MM.1S (cell line): ENCODE measurements around the gene THAP2.

Source experiments
- EZH2 ChIP-seq: fragments of 300-600 bp; sonication (generic); optimal IDR thresholded peaks from 2 replicates; pipeline ENCODE3; 2017; ENCODE audit warnings: low read depth, mild to moderate bottlenecking, antibody characterized with exemption, low read length, mixed read lengths
- EZH2phosphoT487 ChIP-seq: fragments of 300-600 bp; sonication (generic); IDR thresholded peaks from 2 replicates; pipeline ENCODE4 v1.6.1; 2018; ENCODE audit warnings: antibody characterized with exemption, low read length
- TF ChIP-seq, protein P1 (sequence below): fragments of 300-600 bp; sonication (generic); IDR thresholded peaks from 2 replicates; pipeline ENCODE4 v1.5.1; 2016; ENCODE audit warnings: antibody characterized with exemption, low read length, mixed read lengths

DNA sequence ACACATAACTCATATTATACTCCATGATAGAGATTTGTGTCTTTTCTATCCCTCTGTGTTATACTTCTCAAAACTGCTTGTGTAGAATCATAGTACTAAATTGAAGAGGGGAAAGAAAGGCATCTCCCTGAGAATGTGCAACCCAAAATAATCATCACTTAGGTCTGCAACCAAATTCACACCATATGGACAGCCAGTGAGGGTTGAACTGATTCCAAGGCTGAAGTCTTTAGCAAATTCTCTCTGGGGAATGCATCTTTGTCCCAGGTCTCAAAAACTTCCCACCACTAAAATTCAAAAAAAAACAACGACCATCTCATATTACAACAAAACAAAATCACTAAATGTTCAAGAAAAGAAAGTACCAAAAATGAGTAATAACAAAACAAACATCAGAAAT, 11.4 kb upstream of the THAP2 start:
- TF ChIP-seq, protein P1, sequence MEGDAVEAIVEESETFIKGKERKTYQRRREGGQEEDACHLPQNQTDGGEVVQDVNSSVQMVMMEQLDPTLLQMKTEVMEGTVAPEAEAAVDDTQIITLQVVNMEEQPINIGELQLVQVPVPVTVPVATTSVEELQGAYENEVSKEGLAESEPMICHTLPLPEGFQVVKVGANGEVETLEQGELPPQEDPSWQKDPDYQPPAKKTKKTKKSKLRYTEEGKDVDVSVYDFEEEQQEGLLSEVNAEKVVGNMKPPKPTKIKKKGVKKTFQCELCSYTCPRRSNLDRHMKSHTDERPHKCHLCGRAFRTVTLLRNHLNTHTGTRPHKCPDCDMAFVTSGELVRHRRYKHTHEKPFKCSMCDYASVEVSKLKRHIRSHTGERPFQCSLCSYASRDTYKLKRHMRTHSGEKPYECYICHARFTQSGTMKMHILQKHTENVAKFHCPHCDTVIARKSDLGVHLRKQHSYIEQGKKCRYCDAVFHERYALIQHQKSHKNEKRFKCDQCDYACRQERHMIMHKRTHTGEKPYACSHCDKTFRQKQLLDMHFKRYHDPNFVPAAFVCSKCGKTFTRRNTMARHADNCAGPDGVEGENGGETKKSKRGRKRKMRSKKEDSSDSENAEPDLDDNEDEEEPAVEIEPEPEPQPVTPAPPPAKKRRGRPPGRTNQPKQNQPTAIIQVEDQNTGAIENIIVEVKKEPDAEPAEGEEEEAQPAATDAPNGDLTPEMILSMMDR, result no peak
- no peak for TF ChIP-seq EZH2
- no peak for TF ChIP-seq EZH2phosphoT487
